Epithelial cell of proximal tubule (primary cell): ENCODE data around the gene YIPF1. TPM values are rescaled to one million over a fixed set of nuclear protein-coding genes. Genes with fewer than 3 reads are reported as not detected.

ENCODE experiments used
- DNase-seq: peaks from one replicate; pipeline ENCODE4 v3.0.0-alpha.2; 2011; ENCODE audit warnings: low read depth
- H3K4me3 ChIP-seq: 2 replicates; pipeline ENCODE4 v1.5.1; 2011; ENCODE audit warnings: low read depth, mild to moderate bottlenecking, low read length
- total RNA-seq: library from RNA; depleted of rRNA; stranded (reverse); fragments of >200 nt; gene quantifications from 2 replicates; pipeline ENCODE4 v1.2.3, GENCODE V29; 2015
- TF ChIP-seq, protein P1 (sequence below): conservative IDR thresholded peaks from 2 replicates; pipeline ENCODE4 v1.5.1; 2012; ENCODE audit warnings: low read depth, mild to moderate bottlenecking, low read length

The YIPF1 gene
- total RNA-seq, 1 donor from 2014 or later, result 32.4 TPM

DNA sequence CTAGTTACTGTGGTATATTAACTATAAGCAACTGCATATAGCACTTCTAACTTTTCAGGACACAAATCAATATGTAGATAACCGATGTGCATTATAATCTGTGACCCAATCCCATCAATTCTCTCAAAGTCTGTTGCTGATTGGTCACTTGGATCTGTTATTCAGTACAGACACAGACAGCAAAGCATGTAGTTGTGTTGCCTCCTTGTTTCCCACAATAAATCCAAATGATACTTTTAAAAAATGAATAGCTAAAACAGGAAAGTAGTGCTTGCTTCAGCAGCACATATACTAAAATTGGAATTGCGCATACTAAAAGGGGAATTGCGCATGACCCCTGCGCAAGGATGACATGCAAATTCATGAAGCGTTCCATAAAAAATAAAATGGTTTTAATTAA lies 79.6 kb downstream of the YIPF1 start:
- H3K4me3 ChIP-seq, result no peak overlapping the region
- TF ChIP-seq, protein P1, sequence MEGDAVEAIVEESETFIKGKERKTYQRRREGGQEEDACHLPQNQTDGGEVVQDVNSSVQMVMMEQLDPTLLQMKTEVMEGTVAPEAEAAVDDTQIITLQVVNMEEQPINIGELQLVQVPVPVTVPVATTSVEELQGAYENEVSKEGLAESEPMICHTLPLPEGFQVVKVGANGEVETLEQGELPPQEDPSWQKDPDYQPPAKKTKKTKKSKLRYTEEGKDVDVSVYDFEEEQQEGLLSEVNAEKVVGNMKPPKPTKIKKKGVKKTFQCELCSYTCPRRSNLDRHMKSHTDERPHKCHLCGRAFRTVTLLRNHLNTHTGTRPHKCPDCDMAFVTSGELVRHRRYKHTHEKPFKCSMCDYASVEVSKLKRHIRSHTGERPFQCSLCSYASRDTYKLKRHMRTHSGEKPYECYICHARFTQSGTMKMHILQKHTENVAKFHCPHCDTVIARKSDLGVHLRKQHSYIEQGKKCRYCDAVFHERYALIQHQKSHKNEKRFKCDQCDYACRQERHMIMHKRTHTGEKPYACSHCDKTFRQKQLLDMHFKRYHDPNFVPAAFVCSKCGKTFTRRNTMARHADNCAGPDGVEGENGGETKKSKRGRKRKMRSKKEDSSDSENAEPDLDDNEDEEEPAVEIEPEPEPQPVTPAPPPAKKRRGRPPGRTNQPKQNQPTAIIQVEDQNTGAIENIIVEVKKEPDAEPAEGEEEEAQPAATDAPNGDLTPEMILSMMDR, result no peak
- DNase-seq, result no peak

DNA sequence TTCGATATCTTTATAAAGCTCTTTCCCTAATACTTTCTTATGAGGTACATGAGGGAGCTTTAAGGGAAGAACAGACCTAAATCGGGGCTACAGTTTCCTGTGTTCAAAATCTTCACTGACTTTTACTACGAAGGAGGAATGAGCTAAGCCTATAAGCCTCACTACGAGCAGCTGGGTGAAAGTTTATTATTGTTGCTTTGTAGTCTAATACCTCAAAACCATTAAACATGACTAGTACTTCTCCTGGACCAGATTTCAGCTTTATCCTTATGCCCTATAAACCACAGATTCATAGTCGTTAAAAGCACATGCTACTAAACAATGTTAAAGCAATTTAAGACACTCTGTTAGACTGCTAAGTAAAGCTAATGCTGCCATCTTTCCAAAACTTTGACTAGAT lies 81.7 kb downstream of the YIPF1 start:
- DNase-seq, result no peak
- TF ChIP-seq, protein P1, result no peak
- no peak overlapping the region for H3K4me3 ChIP-seq

DNA sequence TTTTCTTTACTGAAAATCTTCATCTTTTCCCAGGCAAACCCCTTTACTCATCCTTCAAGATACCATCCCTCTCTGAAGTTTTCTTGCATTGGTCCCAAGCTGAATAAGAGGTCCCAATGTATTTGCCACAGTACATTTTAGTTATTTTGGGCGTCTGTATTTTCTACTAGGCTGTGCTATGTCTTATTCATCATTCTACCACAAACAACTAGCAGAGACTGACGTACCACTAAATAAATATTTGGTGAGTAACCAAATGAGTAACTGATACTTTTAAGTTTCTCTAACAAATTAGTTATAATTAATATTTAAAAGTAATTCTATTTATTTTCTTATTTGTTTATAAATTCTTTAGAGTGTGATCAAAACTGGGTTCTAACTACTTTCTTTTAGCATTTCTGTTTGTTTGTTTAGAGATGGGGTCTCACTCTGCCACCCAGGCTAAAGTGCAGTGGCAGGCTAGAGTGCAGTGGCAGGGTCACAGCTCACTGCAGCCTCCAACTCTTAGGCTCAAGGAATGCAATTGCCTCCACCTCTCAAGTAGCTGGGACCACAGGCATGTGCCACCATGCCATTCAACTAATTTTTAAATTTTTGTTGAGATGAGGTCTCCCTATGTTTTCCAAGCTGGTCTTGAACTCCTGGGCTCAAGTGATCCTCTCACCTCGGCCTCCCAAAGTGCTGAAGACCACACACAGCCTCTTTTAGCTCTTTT lies 84.6 kb downstream of the YIPF1 start:
- DNase-seq, result no peak
- TF ChIP-seq, protein P1, result no peak
- H3K4me3 ChIP-seq, result no peak overlapping the region

DNA sequence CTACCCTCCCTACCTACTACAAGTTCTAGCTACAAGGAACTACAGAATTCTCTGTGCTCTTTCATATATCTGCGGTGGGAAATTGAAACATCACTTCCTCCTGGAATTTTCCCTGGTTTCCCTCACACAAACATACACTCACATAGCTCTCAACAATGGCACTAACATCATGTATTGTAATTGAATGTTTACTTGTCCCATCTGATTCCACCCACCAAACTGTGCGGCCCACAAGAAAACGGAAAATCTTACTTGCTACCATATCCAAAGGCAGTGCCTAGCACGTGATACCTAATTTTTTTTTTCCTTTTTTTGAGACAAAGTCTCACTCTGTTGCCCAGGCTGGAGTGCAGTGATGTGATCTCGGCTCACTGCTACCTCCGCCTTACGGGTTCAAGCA lies 85.4 kb downstream of the YIPF1 start:
- TF ChIP-seq, protein P1, result no peak
- H3K4me3 ChIP-seq, result no peak overlapping the region
- no peak for DNase-seq

Other genes starting within 250 kb of the YIPF1 start
- gene GLIS1, start 150.6 kb downstream of the YIPF1 start, total RNA-seq, result 2.5 and 2.7 TPM in 2 replicates
- gene NDC1, start 51.5 kb downstream of the YIPF1 start, total RNA-seq, result 40.9 and 63.7 TPM in 2 replicates
- not detected in 2 replicates for gene DIO1, start 4.4 kb upstream of the YIPF1 start, total RNA-seq
- gene IFT25, start 55.9 kb upstream of the YIPF1 start, total RNA-seq, result 31.5 and 37.9 TPM in 2 replicates
- 46.7 and 48.0 TPM in 2 replicates for gene LRRC42, start 56.6 kb upstream of the YIPF1 start, total RNA-seq
- not detected in 2 replicates for gene LDLRAD1, start 128.4 kb upstream of the YIPF1 start, total RNA-seq
- 71.8 and 106 TPM in 2 replicates for gene TMEM59, start 163.4 kb upstream of the YIPF1 start, total RNA-seq
- 1.9 and 2.0 TPM in 2 replicates for gene TCEANC2, start 163.8 kb upstream of the YIPF1 start, total RNA-seq